HG02840 (cell line): ENCODE data around the gene CHKA.
"Not testable (repeated sequence)": the region's sequence is repeated elsewhere in the genome, so short reads cannot be mapped to it uniquely, and the experiment has no call there.

Source experiments
- ATAC-seq: cut with Tn5 transposase; IDR thresholded peaks from one replicate; pipeline ENCODE4 v1.9.1; 2021; ENCODE audit warnings: mild to moderate bottlenecking, moderate library complexity, moderate number of reproducible peaks; ENCODE audit not compliant: unreplicated experiment, low FRiP score

Gene CHKA

GRCh38 chr11:68117853-68118470 is 3.2 kb downstream of the CHKA start:
- ATAC-seq = no peak

GRCh38 chr11:68116974-68117373 is 4.2 kb downstream of the CHKA start:
- ATAC-seq = no peak

DNA sequence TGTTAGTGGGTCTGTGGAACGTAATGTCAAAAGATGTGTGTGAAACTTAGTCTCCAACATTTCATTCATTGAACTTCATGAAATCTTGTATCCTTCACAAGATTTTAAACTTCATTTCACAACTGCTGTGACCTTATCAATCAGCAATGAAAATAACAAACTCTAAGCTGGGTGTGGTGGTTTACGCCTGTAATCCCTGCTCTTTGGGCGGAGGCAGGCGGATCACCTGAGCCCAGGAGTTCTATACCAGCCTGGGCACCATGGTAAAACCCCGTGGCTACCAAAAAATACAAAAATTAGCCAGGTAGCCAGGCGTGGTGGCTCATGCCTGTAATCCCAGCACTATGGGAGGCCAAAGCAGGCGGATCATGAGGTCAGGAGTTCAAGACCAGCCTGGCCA is 5.1 kb downstream of the CHKA start:
- no peak for ATAC-seq

DNA sequence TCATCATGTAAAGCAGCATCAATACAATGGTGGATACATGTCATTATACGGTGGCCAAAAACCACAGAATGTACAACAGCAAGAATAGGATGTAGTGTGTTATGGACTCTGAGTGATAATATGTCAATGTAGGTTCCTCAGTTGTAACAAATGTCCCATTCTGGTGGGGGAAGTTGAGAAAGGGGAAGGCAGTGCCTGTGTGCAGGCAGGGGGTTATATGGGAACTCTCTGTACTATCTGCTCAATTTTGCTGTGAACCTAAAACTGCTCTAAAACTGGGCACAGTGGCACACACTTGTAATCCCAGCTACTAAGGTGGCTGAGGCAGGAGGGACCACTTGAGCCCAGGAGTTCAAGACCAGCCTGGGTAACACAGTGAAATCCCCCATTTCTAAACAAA is 5.9 kb downstream of the CHKA start:
- no peak for ATAC-seq

DNA sequence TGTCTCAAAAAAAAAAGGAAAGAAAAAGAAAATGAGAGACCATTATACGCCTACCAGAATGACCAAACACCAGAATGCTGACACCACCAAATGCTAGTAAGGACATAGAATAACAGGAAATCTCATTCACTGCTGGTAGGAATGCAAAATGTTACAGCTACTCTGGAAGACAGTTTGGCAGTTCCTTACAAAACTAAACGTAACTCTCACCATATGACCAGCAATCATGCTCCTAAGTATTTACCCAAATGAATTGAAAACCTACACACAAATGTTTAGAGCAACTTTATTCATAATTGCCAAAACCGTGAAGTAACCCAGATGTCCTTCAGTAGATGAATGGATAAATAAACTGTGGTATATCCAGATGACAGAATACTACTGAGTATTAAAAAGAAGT is 7.2 kb downstream of the CHKA start:
- ATAC-seq = no peak

DNA sequence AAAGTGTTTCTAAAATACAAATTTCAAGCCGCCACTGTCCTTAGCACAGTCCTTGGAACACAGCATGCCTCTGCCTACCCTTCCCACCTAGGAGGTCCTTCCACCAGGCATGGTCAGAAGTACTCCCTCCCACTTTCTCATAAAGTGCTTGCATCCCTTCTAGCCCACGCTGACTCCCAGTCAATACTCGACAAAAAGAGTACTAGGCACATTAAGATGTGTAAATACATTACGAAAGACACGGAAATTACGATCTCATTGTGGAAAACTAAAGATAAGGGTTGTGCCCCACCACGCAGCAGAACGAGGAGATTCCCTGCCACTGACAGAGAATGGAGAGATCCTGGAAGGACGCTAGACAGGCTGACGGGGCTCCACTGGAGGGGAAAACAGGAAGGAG is 13.5 kb downstream of the CHKA start:
- ATAC-seq = no peak

GRCh38 chr11:68106165-68106940 is 14.8 kb downstream of the CHKA start:
- no peak for ATAC-seq

GRCh38 chr11:68099474-68100405 is 21.4 kb downstream of the CHKA start:
- no peak for ATAC-seq

DNA sequence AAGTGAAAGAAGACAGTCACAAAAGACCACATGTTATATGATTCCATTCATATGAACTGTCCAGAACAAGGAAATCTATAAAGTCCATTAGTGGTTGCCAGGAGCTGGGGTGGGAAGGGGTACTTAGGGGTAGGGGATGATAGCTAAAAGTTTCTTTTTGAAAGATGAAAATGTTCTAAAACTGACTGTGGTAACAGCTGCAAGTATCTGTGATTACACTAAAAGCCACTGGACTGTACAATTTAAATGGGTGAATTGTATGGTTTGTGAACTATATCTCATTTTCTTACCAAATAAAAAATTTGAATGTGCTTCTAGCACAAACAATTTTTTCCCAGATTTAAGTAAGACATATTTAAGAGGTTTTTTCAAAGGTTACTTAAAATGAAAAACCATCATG is 22.1 kb downstream of the CHKA start:
- no peak for ATAC-seq

- ATAC-seq = no peak
Measured at GRCh38 chr11:68096962-68097361, 24.2 kb downstream of the CHKA start.

- no peak for ATAC-seq
Measured at GRCh38 chr11:68093565-68093964, 27.6 kb downstream of the CHKA start.

GRCh38 chr11:68092946-68093345 is 28.2 kb downstream of the CHKA start:
- ATAC-seq = not testable (repeated sequence)

GRCh38 chr11:68092411-68092810 is 28.8 kb downstream of the CHKA start:
- no peak for ATAC-seq

- no peak for ATAC-seq
Measured at GRCh38 chr11:68090706-68091105, 30.5 kb downstream of the CHKA start.

DNA sequence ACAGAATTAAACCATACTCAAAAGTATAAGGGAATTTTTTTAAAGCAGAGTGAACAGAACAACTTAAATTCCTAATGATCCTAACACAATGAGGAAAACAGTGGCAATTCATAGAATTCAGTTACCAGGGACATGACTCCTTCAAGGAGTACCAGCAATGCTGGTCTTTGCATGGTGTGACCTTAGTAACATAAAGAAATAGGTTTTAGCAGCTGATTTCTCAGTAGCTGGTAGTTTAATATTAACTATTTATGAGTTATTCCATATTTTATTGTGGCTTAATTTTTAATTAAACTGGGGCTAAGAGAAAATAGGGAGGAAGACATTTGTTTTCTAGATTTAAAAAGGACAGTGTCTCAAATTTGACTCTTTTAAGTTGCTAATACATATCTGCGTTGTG is 30.9 kb downstream of the CHKA start:
- ATAC-seq = no peak

- no peak for ATAC-seq
Measured at GRCh38 chr11:68089679-68090078, 31.5 kb downstream of the CHKA start.

- ATAC-seq = no peak
Measured at GRCh38 chr11:68083517-68083916, 37.7 kb downstream of the CHKA start.

GRCh38 chr11:68082481-68082880 is 38.7 kb downstream of the CHKA start:
- ATAC-seq = no peak

GRCh38 chr11:68081691-68082090 is 39.5 kb downstream of the CHKA start:
- no peak for ATAC-seq

DNA sequence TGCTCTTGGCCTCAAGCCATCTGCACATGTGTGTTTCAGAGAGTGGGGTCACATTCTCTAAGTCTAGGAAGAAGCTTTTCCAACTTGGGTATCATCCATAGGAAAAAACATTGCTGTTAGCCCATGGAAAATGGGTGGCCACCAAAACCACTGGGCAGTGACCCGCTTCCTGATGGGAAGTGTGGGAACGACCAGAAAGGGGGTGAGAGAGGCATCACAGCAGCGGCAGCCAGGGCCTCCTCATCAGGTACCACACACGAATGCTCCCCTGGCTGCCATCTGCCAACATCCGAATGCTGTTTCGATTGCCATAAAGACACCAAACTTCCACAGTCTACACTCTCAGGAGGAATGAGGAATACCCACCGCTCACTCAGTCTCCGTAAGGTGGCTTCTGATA is 40.3 kb downstream of the CHKA start:
- ATAC-seq = no peak
